Thyroid gland (tissue), 4 donors: ENCODE measurements around the gene LPCAT1.

Experiments
- POLR2A ChIP-seq, 2 donors: fragments of 450-650 bp; IDR thresholded peaks; one replicate each; pipeline ENCODE4 v1.6.1; 2017; ENCODE audit warnings: antibody characterized with exemption in 2 of 2, mild to moderate bottlenecking in 2 of 2, moderate library complexity in 1 of 2
- TF ChIP-seq, protein P1 (sequence below), 6 experiments: fragments of 200-600 bp in 3 of 6; fragments of 450-650 bp in 3 of 6; sonication (generic) in 3 of 6; IDR thresholded peaks; one replicate each; pipeline ENCODE4 v1.5.1; 2016 to 2019; ENCODE audit warnings: antibody characterized with exemption in 6 of 6, mild to moderate bottlenecking in 2 of 6, inconsistent platforms in 1 of 6, moderate library complexity in 1 of 6

GRCh38 chr5:1542781-1543180 is 19.0 kb upstream of the LPCAT1 start:
- TF ChIP-seq POLR2A (IDR thresholded peaks at IDR 0.05), result no peak
- TF ChIP-seq, protein P1, sequence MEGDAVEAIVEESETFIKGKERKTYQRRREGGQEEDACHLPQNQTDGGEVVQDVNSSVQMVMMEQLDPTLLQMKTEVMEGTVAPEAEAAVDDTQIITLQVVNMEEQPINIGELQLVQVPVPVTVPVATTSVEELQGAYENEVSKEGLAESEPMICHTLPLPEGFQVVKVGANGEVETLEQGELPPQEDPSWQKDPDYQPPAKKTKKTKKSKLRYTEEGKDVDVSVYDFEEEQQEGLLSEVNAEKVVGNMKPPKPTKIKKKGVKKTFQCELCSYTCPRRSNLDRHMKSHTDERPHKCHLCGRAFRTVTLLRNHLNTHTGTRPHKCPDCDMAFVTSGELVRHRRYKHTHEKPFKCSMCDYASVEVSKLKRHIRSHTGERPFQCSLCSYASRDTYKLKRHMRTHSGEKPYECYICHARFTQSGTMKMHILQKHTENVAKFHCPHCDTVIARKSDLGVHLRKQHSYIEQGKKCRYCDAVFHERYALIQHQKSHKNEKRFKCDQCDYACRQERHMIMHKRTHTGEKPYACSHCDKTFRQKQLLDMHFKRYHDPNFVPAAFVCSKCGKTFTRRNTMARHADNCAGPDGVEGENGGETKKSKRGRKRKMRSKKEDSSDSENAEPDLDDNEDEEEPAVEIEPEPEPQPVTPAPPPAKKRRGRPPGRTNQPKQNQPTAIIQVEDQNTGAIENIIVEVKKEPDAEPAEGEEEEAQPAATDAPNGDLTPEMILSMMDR (IDR thresholded peaks at IDR 0.05), result no peak
